ENCODE results near the gene ATXN7.

ATXN7 gene

DNA sequence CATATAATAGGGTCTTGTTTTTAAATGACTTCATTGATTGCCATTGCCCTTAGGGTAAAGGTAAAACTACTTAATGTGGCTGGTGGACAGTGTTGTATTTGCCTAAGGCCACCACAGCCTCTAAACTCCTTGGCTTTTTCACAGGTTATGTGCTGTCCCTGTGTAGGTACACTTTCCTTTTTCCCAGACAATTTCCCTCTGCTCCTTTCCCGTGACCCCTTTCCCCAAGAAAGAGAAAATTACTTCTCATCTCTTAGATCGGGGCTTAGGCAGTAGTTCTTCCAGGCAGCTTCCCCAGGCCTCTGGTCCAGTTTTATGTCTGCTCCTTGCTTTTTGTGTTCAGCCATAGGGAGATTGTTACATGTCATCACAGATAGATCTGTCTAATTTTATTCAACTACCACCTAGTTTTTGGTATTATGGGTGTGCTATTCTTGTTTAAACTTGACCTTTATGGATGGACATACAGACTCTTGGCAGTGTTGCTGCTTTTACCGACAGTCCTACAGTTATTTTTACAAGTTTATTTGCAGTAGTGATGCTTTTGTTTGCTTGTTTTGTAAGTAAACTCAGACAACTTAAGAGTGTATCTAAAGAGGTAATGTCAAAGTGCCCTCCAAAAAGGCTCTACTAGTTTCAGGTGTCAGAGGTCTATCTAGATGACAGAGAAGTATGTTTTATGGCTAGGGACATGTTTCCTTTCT is 69.0 kb downstream of the ATXN7 start:
- no peak overlapping the region for H3K4me3 ChIP-seq
- no peak for TF ChIP-seq Cebpa-rat (IDR thresholded peaks at IDR 0.05)
- H3K9me3 ChIP-seq = no peaks in the 10 kb centered on the region
- no peak overlapping the region for H3K9ac ChIP-seq
- H3K4me2 ChIP-seq = peak overlapping the region; percentile 39
- H3K27ac ChIP-seq = peak overlapping the region; percentile 37; the same call in 1 of the 2 replicates
- H3K27me3 ChIP-seq = no peaks in the 10 kb centered on the region
- peaks cover 99% of the 10 kb centered on the region for H4K20me1 ChIP-seq
- peaks cover 41% of the 10 kb centered on the region for H3K4me1 ChIP-seq
- H3K36me3 ChIP-seq = peaks cover 65% of the 10 kb centered on the region

DNA sequence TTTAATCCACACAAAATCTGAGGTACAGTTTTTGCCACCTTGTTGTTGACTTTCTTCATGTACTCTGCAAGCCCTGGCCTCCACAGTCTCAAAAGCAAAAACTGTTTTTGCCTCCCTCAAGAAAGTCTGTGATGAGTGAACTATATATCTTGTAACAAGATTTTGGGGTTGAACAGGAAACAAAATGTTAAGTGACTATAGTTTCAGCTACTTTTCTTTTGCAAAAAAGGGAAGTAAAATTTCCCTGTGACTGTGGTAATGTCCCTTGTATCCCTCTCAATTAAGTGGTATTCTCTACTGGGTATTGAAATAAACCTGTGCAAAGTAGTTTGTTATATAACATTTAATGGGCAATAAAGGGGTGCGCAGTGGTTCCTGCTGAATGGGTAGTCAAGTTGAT is 69.8 kb downstream of the ATXN7 start:
- Histone ChIP-seq H3K9ac (no peak overlapping the region), H3K4me1 (peaks cover 41% of the 10 kb centered on the region), H3K27ac (peak overlapping the region; percentile 37; the same call in 1 of the 2 replicates), H3K27me3 (no peaks in the 10 kb centered on the region), H3K4me3 (no peak overlapping the region), H4K20me1 (peaks cover 99% of the 10 kb centered on the region), H3K36me3 (peaks cover 69% of the 10 kb centered on the region), H3K9me3 (no peaks in the 10 kb centered on the region), H3K4me2 (peak overlapping the region; percentile 39)
- no peak for TF ChIP-seq Cebpa-rat (IDR thresholded peaks at IDR 0.05)

DNA sequence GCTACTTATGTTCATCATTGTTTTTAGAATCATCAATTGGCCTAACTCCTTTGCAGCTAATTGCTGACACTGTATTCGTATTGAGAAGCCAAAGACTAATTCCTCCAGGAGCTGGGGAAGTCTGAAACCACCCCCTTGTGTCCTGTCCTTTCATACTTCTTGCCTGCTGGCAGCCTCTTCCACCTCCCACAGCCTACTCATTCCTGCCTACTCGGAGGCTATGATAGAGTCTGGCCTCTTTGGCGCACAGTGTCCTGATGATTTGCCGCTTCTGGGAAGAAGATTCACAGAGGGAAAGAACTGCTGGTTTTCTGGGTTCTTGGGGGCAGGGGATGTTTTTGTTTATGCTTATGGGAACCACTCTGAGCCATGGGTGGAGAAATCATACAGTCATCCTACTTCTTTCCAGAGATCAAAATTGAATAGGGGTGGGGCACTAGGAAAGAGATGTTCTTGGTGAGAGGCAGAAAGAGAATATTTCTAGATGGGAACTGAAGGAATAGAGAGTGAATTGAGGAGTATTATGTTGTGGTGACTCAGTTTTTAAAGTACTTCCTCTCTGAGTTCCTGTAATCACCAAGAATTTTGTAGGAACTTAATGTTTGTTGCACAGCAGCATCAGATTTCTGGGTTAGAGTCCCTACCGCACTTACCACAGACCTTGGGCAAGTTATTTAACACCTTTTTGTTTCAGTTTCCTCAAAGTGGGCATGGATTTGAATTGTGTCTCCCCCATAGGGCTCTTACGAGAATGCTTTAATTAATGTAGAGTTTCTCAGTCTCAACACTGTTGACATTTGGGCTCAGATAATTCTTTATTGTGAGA is 70.6 kb downstream of the ATXN7 start:
- no peak for TF ChIP-seq Cebpa-rat (IDR thresholded peaks at IDR 0.05)
- H3K27me3 ChIP-seq = no peaks in the 10 kb centered on the region
- peaks cover 69% of the 10 kb centered on the region for H3K36me3 ChIP-seq
- H3K9me3 ChIP-seq = no peaks in the 10 kb centered on the region
- H3K4me2 ChIP-seq = peak overlapping the region; percentile 39; the same call in 1 of the 2 replicates
- no peak overlapping the region for H3K9ac ChIP-seq
- peaks cover 48% of the 10 kb centered on the region for H3K4me1 ChIP-seq
- no peak overlapping the region for H3K27ac ChIP-seq
- H4K20me1 ChIP-seq = peaks cover 99% of the 10 kb centered on the region
- H3K4me3 ChIP-seq = no peak overlapping the region

DNA sequence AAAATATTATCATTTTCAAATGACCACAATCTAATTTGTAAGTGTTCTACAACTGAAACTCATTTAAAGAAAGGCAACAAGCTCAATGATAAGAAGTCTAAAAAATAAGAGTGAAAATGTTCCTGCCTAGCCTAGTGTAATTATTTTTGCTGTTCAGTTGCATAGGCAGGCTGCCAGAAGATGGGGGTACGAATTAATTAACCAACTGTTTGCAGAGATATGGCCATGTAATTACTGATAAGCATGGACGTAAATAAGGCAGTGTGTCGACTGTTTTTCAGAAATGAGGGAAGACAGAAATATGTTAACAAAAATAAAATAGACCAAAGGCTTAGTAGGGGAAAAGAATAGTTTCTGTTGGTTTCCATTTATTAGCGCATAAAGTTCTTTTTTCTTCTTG is 73.3 kb downstream of the ATXN7 start:
- Histone ChIP-seq H3K9ac (no peak overlapping the region), H3K27me3 (no peaks in the 10 kb centered on the region), H4K20me1 (peaks cover 96% of the 10 kb centered on the region), H3K36me3 (peaks cover 65% of the 10 kb centered on the region), H3K4me2 (no peak overlapping the region), H3K27ac (no peak overlapping the region), H3K4me1 (peaks cover 49% of the 10 kb centered on the region), H3K4me3 (no peak overlapping the region), H3K9me3 (no peaks in the 10 kb centered on the region)
- TF ChIP-seq Cebpa-rat (IDR thresholded peaks at IDR 0.05) = no peak

- no peak overlapping the region for H3K27ac ChIP-seq
- peaks cover 95% of the 10 kb centered on the region for H4K20me1 ChIP-seq
- H3K9ac ChIP-seq = no peak overlapping the region
- H3K9me3 ChIP-seq = no peaks in the 10 kb centered on the region
- H3K36me3 ChIP-seq = peaks cover 71% of the 10 kb centered on the region
- H3K4me3 ChIP-seq = no peak overlapping the region
- no peaks in the 10 kb centered on the region for H3K27me3 ChIP-seq
- H3K4me1 ChIP-seq = peaks cover 39% of the 10 kb centered on the region
- no peak overlapping the region for H3K4me2 ChIP-seq
- TF ChIP-seq Cebpa-rat (IDR thresholded peaks at IDR 0.05) = peak; percentile 51; the same call in 1 of the 2 replicates
Observed at GRCh38 chr3:63937661-63938651, 74.3 kb downstream of the ATXN7 start.

- Histone ChIP-seq H4K20me1 (peaks cover 94% of the 10 kb centered on the region), H3K9ac (no peak overlapping the region), H3K27ac (no peak overlapping the region)
Observed at GRCh38 chr3:63940389-63940757, 76.7 kb downstream of the ATXN7 start.

GRCh38 chr3:63942528-63942927 is 78.9 kb downstream of the ATXN7 start:
- Histone ChIP-seq H3K9ac (no peak overlapping the region), H3K4me3 (no peak overlapping the region), H4K20me1 (peaks cover 95% of the 10 kb centered on the region), H3K4me1 (peaks cover 49% of the 10 kb centered on the region), H3K36me3 (peaks cover 75% of the 10 kb centered on the region), H3K9me3 (no peaks in the 10 kb centered on the region), H3K4me2 (no peak overlapping the region), H3K27ac (no peak overlapping the region), H3K27me3 (no peaks in the 10 kb centered on the region)
- TF ChIP-seq Cebpa-rat (IDR thresholded peaks at IDR 0.05) = no peak

More at GRCh38 chr3:63940389-63940757, 76.7 kb downstream of the ATXN7 start:
- Histone ChIP-seq H3K4me2 (no peak overlapping the region), H3K27me3 (no peaks in the 10 kb centered on the region), H3K9me3 (no peaks in the 10 kb centered on the region), H3K36me3 (peaks cover 74% of the 10 kb centered on the region), H3K4me3 (no peak overlapping the region), H3K4me1 (peaks cover 30% of the 10 kb centered on the region)
- TF ChIP-seq Cebpa-rat (IDR thresholded peaks at IDR 0.05) = no peak

- H3K4me1 ChIP-seq = peaks cover 39% of the 10 kb centered on the region
- no peak overlapping the region for H3K27ac ChIP-seq
- no peak overlapping the region for H3K9ac ChIP-seq
- H3K9me3 ChIP-seq = no peaks in the 10 kb centered on the region
- peaks cover 77% of the 10 kb centered on the region for H3K36me3 ChIP-seq
- no peak overlapping the region for H3K4me3 ChIP-seq
- H4K20me1 ChIP-seq = peaks cover 95% of the 10 kb centered on the region
- H3K4me2 ChIP-seq = no peak overlapping the region
- no peaks in the 10 kb centered on the region for H3K27me3 ChIP-seq
- no peak for TF ChIP-seq Cebpa-rat (IDR thresholded peaks at IDR 0.05)
Observed at GRCh38 chr3:63943678-63944077, 80.0 kb downstream of the ATXN7 start.

GRCh38 chr3:63945558-63946096 is 82.0 kb downstream of the ATXN7 start:
- H3K9ac ChIP-seq = no peak overlapping the region
- no peaks in the 10 kb centered on the region for H3K27me3 ChIP-seq
- peaks cover 24% of the 10 kb centered on the region for H3K4me1 ChIP-seq
- no peaks in the 10 kb centered on the region for H3K9me3 ChIP-seq
- no peak overlapping the region; the same call in 1 of the 2 replicates for H3K27ac ChIP-seq
- H3K4me2 ChIP-seq = peak overlapping the region; percentile 17
- TF ChIP-seq Cebpa-rat (IDR thresholded peaks at IDR 0.05) = no peak
- H4K20me1 ChIP-seq = peaks cover 98% of the 10 kb centered on the region
- H3K4me3 ChIP-seq = no peak overlapping the region
- H3K36me3 ChIP-seq = peaks cover 68% of the 10 kb centered on the region
